Thyroid gland (tissue), 4 donors: ENCODE results near the gene COG7. TPM values are rescaled to one million over a fixed set of nuclear protein-coding genes. Genes with fewer than 3 reads are reported as not detected.

Experiments used
- DNase-seq, 2 donors: peaks; one replicate each; pipeline ENCODE4 v3.0.0-alpha.2; 2019
- H3K27ac ChIP-seq, 3 donors: fragments of 200-600 bp; sonication (generic); 1 replicate in 2 of 3; 2 replicates in 1 of 3; pipeline ENCODE4 v1.5.1; 2016 to 2019; ENCODE audit warnings: mild to moderate bottlenecking in 1 of 3, moderate library complexity in 1 of 3
- H3K27me3 ChIP-seq: fragments of 200-600 bp; sonication (generic); one replicate; pipeline ENCODE4 v1.5.1; 2019
- H3K36me3 ChIP-seq, 2 donors: fragments of 200-600 bp; sonication (generic); one replicate each; pipeline ENCODE4 v1.5.1; 2016 to 2019
- H3K4me1 ChIP-seq, 2 donors: fragments of 200-600 bp; sonication (generic); one replicate each; pipeline ENCODE4 v1.5.1; 2017 to 2019
- H3K4me3 ChIP-seq, 3 donors: fragments of 200-600 bp; sonication (generic); replicated peaks in 1 of 3; 1 replicate in 2 of 3; 2 replicates in 1 of 3; pipeline ENCODE4 v1.5.1; 2016; ENCODE audit warnings: mild to moderate bottlenecking in 1 of 3
- H3K9me3 ChIP-seq: fragments of 200-600 bp; sonication (generic); one replicate; pipeline ENCODE4 v1.5.1; 2017
- CTCF ChIP-seq, 6 experiments: fragments of 200-600 bp in 3 of 6; fragments of 450-650 bp in 3 of 6; sonication (generic) in 3 of 6; IDR thresholded peaks; one replicate each; pipeline ENCODE4 v1.5.1; 2016 to 2019; ENCODE audit warnings: antibody characterized with exemption in 6 of 6, mild to moderate bottlenecking in 2 of 6, inconsistent platforms in 1 of 6, moderate library complexity in 1 of 6
- POLR2A ChIP-seq, 2 donors: fragments of 450-650 bp; IDR thresholded peaks; one replicate each; pipeline ENCODE4 v1.6.1; 2017; ENCODE audit warnings: antibody characterized with exemption in 2 of 2, mild to moderate bottlenecking in 2 of 2, moderate library complexity in 1 of 2
- WGBS, 2 donors: methylation state at CpG; one replicate each; pipeline ENCODE4 v1.1.5; 2017; 5-methylcytosine and 5-hydroxymethylcytosine counted together
- intact Hi-C: fragments of 100-400 bp; cut with DNase I; formaldehyde crosslinking; loops from one replicate; pipeline ENCODE4 v1.15.1; 2023
- total RNA-seq, 4 donors: library from RNA; depleted of rRNA; stranded (reverse); fragments of >200 nt; gene quantifications; one replicate each; pipeline ENCODE4 v1.2.3, GENCODE V29; 2016

The COG7 gene
- total RNA-seq, 4 donors from 2014 or later = 27.5 to 35.1 (median 30.8) TPM

- TF ChIP-seq POLR2A (IDR thresholded peaks at IDR 0.05) (no peak), CTCF (IDR thresholded peaks at IDR 0.05) (no peak)
- no peak overlapping the region for H3K4me3 ChIP-seq
- peak overlapping the region in 2 of 3 donors; percentile 62 to 67 for H3K27ac ChIP-seq
- no peaks in the 10 kb centered on the region for H3K9me3 ChIP-seq
- H3K27me3 ChIP-seq = no peaks in the 10 kb centered on the region
- peaks cover 41 to 47% of the 10 kb centered on the region in 2 donors for H3K4me1 ChIP-seq
- intact Hi-C loops = no loop called here
- H3K36me3 ChIP-seq = peaks cover 10 to 16% of the 10 kb centered on the region in 2 donors
- peak; percentile 20 to 51 for DNase-seq
- WGBS, 2 donors = 81 to 89% methylated on average over 7 of the region's 7 CpGs
Observed at GRCh38 chr16:23408823-23409298, 44.1 kb downstream of the COG7 start.

- Histone ChIP-seq H3K27ac (peak overlapping the region; percentile 54 to 67 (median 62)), H3K4me3 (no peak overlapping the region), H3K36me3 (peaks cover 10 to 14% of the 10 kb centered on the region in 2 donors), H3K9me3 (no peaks in the 10 kb centered on the region), H3K4me1 (peaks cover 41 to 47% of the 10 kb centered on the region in 2 donors), H3K27me3 (no peaks in the 10 kb centered on the region)
- TF ChIP-seq POLR2A (IDR thresholded peaks at IDR 0.05) (no peak), CTCF (IDR thresholded peaks at IDR 0.05) (no peak)
- 90 to 93% methylated on average over 12 to 14 of the region's 21 CpGs for WGBS, 2 donors
- intact Hi-C loops = no loop called here
- DNase-seq = no peak
Observed at GRCh38 chr16:23408242-23408822, 44.7 kb downstream of the COG7 start.

GRCh38 chr16:23407436-23408127 lies 45.4 kb downstream of the COG7 start:
- no peak for TF ChIP-seq CTCF (IDR thresholded peaks at IDR 0.05)
- no peak for TF ChIP-seq POLR2A (IDR thresholded peaks at IDR 0.05)

GRCh38 chr16:23406546-23407240 lies 46.3 kb downstream of the COG7 start:
- Histone ChIP-seq H3K4me3 (no peak overlapping the region), H3K27me3 (no peaks in the 10 kb centered on the region), H3K9me3 (no peaks in the 10 kb centered on the region), H3K36me3 (peaks cover 11 to 19% of the 10 kb centered on the region in 2 donors), H3K4me1 (peaks cover 41 to 47% of the 10 kb centered on the region in 2 donors), H3K27ac (peak overlapping the region in 1 of 3 donors; percentile 59)
- WGBS, 2 donors = 92 to 99% methylated on average over 6 of the region's 6 CpGs
- intact Hi-C loops = no loop called here
- no peak for DNase-seq
- no peak for TF ChIP-seq CTCF (IDR thresholded peaks at IDR 0.05)
- no peak for TF ChIP-seq POLR2A (IDR thresholded peaks at IDR 0.05)

More at GRCh38 chr16:23407436-23408127, 45.4 kb downstream of the COG7 start:
- Histone ChIP-seq H3K36me3 (peaks cover 11 to 17% of the 10 kb centered on the region in 2 donors), H3K4me1 (peaks cover 41 to 47% of the 10 kb centered on the region in 2 donors), H3K9me3 (no peaks in the 10 kb centered on the region), H3K4me3 (no peak overlapping the region), H3K27ac (peak overlapping the region; percentile 45 to 59 (median 53)), H3K27me3 (no peaks in the 10 kb centered on the region)
- intact Hi-C loops = no loop called here
- peak; percentile 60 to 72 for DNase-seq
- 69 to 79% methylated on average over 9 of the region's 9 CpGs for WGBS, 2 donors
